Measurements from ENCODE around the gene S100A12.

- no peak for TF ChIP-seq CTCF (IDR thresholded peaks at IDR 0.05; ENCODE audit: poor library complexity)
- TF ChIP-seq EZH2 (IDR thresholded peaks at IDR 0.05; ENCODE audit: borderline replicate concordance) = no peak
Observed at GRCh38 chr1:153384958-153385580, 9.6 kb upstream of the S100A12 start.

Data from hepatocyte (in vitro differentiated cells).